Dedifferentiated amniotic fluid mesenchymal stem cell (primary cell): Measurements from ENCODE around the gene MORC1.
A peak's percentile ranks its signal among the peaks of the same experiment; 100 is the strongest.
"Not testable (repeated sequence)": the region's sequence is repeated elsewhere in the genome, so short reads cannot be mapped to it uniquely, and the experiment has no call there.

Experiments used
- DNase-seq: peaks from one replicate; pipeline ENCODE4 v3.0.0-alpha.2; 2016; ENCODE audit errors: extremely low spot score

The MORC1 gene, protein sequence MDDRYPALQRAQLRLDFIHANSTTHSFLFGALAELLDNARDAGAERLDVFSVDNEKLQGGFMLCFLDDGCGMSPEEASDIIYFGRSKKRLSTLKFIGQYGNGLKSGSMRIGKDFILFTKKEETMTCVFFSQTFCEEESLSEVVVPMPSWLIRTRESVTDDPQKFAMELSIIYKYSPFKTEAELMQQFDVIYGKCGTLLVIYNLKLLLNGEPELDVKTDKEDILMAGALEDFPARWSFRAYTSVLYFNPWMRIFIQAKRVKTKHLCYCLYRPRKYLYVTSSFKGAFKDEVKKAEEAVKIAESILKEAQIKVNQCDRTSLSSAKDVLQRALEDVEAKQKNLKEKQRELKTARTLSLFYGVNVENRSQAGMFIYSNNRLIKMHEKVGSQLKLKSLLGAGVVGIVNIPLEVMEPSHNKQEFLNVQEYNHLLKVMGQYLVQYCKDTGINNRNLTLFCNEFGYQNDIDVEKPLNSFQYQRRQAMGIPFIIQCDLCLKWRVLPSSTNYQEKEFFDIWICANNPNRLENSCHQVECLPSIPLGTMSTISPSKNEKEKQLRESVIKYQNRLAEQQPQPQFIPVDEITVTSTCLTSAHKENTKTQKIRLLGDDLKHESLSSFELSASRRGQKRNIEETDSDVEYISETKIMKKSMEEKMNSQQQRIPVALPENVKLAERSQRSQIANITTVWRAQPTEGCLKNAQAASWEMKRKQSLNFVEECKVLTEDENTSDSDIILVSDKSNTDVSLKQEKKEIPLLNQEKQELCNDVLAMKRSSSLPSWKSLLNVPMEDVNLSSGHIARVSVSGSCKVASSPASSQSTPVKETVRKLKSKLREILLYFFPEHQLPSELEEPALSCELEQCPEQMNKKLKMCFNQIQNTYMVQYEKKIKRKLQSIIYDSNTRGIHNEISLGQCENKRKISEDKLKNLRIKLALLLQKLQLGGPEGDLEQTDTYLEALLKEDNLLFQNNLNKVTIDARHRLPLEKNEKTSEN

DNA sequence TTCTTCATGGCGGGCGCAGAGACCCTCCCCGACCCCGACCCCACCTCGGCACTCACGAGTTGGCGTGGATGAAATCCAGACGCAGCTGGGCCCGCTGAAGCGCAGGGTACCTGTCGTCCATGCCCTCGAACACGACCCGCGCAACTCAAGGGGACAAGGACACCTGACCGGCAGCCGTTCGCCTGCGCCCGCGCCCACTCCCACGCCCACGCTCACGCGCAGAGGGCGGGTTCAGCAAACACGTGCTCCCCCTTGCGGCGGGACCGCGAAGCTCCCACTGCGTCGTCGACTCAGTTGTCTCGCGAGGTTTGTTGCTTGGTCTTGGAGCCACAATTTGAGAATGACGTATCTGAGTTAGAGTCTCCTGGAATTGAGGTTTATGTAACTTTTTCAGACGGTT, at the start of gene MORC1:
TSS of gene MORC1 (minus strand) at position 196 of the 400 bp plus-strand sequence. CDS start at position 121, 75 bp downstream.
- DNase-seq = no peak

DNA sequence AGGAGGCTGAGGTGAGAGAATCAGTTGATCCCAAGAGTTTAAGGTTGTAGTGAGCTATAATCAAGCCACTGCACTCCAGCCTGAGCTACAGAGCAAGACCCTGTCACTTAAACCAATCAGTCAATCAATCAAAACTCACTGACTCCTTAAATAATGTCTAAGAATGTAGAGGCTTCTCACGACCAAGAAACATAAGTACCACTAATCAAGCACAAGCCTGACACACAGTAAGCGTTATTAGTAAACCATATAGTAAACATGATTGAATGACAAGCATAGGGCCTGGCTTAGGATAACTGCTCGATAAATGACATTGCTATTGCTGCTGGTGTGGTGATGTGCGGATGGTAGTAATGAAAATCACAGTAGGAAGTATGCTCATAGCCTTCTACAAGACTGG, 48.0 kb upstream of the MORC1 start:
- DNase-seq = no peak

DNA sequence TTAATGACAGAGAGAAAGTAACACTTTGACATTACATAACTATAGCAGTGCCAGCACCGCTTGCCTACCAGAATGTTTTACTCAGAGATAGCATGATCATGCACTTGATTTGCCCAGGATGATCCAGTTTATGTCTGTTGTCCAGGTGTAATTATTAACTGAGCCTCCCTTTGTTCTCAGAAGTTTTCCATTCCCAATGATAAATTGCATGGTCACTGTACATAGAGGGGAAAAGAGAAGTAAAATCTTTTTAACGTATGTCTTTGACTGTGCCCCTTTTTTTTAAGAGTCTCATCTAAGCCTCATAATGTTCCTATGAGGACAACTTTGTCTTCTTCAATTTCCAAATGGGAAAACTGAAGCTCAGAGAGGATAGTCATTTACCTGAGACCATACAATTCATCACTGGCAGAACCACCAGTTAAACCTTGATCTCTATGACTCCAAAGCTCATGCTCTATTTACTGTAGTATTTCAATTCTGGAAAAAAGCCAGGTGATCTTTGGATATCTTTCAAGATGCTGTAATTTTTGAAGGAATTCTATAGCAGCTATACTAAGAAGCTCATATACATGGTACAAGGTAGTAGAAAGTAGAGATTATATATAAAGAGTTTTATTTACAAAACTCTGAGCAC, 43.7 kb upstream of the MORC1 start:
- DNase-seq = no peak

DNA sequence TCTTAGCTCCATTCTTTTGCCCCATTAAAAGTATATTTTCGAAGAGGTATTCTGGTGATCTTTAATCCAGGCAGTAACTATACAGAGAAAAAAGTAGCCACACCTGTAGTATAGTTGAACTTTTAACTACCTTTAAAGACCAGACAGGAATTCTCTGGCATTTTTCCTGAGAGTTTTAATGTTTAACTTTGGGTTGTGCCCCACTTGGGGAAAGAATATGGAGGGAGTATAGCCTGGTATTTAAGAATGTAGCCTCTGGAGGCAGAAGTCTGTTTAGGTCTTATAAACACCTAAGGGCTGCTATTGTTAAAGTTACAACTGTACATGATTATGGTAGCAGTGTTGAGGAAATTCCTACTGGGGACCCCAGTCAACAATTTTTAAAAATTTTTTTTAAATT, 37.9 kb upstream of the MORC1 start:
- no peak for DNase-seq

DNA sequence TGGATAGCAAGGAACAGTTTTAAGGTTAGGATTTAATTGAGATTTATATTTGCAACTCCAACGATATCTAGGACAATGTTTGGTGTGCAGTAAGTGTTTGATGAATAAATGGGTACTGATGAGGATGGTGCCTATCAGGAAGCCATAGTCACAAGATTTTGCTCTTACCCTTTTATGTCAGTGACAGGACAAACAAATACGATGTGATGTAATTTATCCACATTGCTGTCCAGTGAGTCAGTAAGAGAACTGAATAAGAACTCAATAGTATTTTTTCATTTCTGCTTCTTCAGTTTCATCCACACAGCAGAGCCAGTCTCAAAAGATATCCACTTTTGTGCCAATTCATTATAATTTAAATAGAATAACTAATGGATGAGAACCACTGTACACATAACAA, 37.0 kb upstream of the MORC1 start:
- DNase-seq = no peak

- DNase-seq = no peak
Measured at GRCh38 chr3:109152320-109152719, 34.4 kb upstream of the MORC1 start.

DNA sequence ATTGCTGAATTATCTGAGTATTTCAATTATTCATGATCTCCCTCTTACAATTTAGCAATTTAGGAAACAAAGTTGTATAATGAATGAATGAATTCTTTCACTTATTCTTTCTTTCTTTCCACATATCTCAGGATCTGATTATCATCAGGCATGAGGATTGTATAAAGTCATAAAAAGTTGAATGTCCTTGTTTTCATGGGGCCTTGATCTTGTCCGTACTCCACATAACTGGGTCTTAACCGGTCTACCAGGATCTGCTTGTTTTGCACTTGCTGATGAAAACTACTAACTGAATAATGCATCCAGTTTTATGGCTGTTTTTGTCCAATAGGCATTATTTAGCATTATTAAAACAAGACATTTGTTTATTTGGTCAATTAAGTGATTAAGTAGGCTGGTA, 31.1 kb upstream of the MORC1 start:
- no peak for DNase-seq

DNA sequence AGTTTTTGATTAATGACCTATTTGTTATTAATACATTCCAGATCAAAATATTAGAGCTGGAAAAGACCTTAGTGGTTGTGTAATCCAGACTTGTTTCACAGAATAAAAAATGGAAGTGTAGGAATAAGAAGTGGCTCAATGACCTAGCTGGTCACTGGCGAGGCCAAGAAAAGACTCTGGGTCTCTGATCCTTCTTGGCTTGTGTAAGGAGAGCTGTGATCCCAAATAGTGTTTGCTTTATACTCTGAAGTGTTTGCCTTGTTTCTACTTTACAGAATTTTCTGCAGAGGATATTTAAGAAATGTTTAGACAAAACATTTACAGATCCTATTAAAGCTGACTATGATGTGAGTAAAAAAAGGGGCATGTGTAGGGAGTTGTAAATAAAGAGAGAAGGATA, 25.7 kb upstream of the MORC1 start:
- DNase-seq = no peak

DNA sequence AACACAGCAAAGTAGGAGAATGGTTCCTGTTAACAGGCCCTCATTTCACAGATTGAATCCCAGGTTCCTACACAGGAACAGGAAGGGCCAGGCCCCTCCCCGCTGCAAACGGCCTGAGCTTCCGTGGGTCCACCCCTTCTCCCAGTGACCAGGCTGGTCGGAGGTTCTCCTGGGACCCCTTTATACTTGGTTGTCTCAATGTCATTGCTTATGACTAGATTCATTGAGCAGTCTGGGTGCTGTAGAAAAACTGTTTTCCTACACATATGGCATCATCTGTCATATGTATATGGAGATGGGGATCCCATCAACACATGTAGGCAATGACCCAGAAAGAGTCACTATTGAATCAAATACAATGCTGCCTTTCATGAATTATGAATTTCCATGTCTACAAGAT, 22.4 kb upstream of the MORC1 start:
- no peak for DNase-seq

DNA sequence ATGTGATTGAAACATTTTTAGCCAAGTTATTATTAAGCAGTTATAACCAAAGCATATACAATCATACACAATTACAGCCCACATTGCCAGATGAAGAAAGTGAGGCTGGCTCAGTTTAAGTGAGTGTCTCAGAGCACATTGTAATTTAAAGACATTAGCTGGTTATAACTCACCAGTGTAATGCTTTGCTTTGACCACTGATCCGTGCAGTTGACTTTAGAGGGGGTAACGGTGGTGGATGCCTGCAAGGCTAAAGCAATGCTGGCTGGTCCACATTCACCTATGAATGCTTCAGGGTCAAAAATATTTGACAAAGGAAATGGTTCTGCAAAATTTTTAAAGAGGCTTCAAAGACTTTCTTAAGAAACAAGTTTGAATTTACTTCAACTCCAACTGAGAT, 19.8 kb upstream of the MORC1 start:
- no peak for DNase-seq

GRCh38 chr3:109136523-109136922, 18.6 kb upstream of the MORC1 start, which contains the start of gene C3orf85:
Gene C3orf85, plus strand, starts transcription at chr3:109136719. Its CDS starts 129 bp downstream, at chr3:109136848.
- no peak for DNase-seq

DNA sequence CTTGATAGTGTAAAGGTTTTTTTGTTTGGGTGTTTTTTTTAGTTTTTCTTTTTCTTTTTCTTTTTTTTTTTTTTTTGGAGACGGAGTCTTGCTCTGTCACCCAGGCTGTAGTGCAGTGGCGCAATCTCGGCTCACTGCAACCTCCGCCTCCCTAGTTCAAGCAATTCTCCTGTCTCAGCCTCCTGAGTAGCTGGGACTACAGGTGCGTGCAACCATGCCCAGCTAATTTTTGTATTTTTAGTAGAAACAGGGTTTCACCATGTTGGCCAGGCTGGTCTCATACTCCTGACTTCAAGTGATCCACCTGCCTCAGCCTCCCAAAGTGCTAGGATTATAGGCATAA, 15.5 kb upstream of the MORC1 start:
- not testable (repeated sequence) for DNase-seq

DNA sequence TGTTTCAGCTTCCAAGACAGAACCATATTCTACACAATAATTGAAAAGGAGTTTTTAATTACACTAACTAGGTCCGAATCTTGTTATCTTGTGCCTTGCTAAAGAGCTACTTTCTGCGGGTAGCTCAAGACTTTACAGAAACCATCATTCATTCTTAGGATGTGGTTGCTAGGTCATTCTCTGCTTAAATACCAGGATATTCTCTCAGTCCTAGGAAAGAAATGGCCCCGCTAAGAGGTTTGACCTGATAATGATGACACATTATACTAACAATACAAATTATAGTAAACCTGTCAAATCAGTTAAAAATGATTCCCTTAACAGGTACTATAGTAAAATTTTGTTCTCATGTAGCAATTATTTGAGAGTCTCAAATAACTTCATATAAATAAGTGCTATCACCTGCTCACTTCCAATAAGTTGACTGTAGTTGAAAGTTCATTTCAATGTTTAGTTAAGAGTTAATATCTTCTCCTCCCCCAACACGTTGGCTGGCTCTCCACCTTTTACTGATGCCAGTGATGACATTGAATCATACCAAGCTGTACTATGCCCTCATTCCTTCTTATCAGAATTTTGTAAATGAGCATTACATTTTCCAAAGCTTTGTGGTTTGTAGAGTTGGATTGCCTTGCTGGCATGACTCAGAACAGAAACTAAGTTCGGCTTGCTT, 15.0 kb upstream of the MORC1 start:
- DNase-seq = no peak

DNA sequence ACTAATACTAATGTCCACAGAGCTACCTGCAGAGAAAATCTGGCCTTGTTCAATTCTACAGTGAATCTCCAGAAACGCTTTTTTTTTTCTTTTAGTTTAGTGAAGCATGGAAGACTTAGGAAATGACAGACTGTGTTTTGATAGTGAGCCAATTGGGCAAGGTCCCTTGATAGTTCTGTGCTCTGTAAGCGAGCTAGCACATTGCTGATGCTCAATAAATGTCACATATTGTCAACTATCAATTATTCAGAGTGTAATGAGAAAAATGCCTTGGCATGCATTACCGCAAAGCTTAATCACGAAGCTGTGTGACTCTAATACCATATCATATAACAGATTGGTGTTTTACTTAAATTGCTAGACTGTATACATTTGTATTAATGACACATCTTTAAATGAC, 13.3 kb upstream of the MORC1 start:
- DNase-seq = no peak

DNA sequence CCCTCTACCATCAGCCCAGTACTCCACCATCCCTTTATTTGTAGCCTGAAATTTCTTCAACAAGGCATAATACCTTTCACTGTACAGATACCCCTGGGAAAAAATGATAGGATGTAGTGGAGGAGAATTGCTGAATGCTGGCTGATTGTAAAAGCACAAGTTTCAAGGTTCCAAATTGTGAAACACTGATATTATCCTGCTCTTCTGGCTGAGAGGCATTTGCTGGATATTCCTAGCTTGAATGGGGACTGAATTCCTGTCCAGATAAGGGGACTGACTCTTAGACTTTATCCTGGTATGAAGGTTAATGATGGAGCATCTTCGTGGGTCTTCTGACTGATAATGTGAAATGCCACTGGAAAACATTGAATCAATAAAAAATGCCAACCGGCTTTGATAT, 9.6 kb upstream of the MORC1 start:
- DNase-seq = no peak

GRCh38 chr3:109125902-109126301, 8.0 kb upstream of the MORC1 start:
- no peak for DNase-seq

GRCh38 chr3:109122690-109123089, 4.8 kb upstream of the MORC1 start:
- DNase-seq = no peak

DNA sequence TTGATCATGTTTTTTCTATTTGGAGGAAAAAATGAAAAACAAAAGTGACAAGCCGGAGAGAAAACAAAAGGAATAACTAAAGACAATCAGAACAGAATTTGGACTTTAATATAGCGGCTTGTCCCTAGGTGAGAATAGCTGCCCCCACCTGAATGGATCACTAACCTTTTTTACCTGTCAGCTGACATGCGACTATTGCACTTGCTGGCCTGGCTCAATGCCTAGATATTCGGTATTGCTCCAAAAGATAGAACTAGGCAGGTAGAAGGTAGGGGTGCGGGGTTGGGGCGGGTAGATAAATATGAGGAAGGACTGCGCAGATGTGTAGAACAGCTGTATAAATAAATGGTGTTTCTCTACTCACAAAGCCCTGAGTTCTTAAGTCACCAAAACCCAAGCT, 650 bp upstream of the MORC1 start:
- no peak for DNase-seq

GRCh38 chr3:109116031-109116430, 1.9 kb downstream of the MORC1 start:
- no peak for DNase-seq

DNA sequence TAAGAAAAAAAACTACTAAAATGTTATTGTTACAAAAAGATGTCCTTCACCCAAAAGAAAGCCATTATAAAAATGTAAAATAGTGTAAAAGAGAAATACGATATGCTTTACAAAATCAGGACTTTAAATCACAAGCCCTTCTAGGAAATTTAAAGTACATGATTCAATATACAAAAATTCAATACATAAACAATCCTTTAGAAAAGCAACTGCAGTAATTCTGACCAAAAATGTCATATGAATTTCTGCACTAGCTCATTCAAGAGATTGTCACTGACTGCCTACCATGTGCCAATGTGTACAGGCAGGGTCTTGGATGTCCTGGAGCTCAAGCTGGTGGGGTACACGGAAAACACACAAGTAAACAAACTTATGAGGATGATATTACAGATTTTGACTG, 2.5 kb downstream of the MORC1 start:
- DNase-seq = peak; percentile 15

- no peak for DNase-seq
Measured at GRCh38 chr3:109114746-109115145, 3.2 kb downstream of the MORC1 start.
